SU-DHL-6 (cell line): ENCODE data around the gene ADARB2.

ENCODE experiments used
- H2AFZ ChIP-seq: fragments of 200-600 bp; sonication (generic); 2 replicates; pipeline ENCODE4 v1.6.1; 2014; ENCODE audit warnings: low read depth, mild to moderate bottlenecking, moderate library complexity, mixed read lengths, antibody characterized with exemption, low read length; ENCODE audit not compliant: severe bottlenecking
- H3F3A ChIP-seq: fragments of 200-600 bp; shearing (Covaris generic); 2 replicates; pipeline ENCODE4 v1.6.0; 2016; ENCODE audit warnings: antibody characterized with exemption, mild to moderate bottlenecking; ENCODE audit not compliant: insufficient read depth
- H3K27ac ChIP-seq: fragments of 200-600 bp; sonication (generic); 2 replicates; pipeline ENCODE4 v1.5.1; 2016; ENCODE audit warnings: low read depth, mild to moderate bottlenecking, low read length, moderate library complexity, mixed read lengths
- H3K27me3 ChIP-seq: fragments of 200-600 bp; sonication (generic), shearing (Covaris generic); 2 replicates; pipeline ENCODE4 v1.6.0; 2014; ENCODE audit warnings: mild to moderate bottlenecking, low read length
- H3K36me3 ChIP-seq: fragments of 200-600 bp; sonication (generic); 2 replicates; pipeline ENCODE4 v1.6.1; 2014; ENCODE audit warnings: mild to moderate bottlenecking, low read length, mixed read lengths
- H3K4me2 ChIP-seq: fragments of 300-600, 200-600 bp; shearing (Covaris generic), sonication (generic); 2 replicates; pipeline ENCODE4 v1.6.0; 2014; ENCODE audit warnings: low read length, low read depth, mild to moderate bottlenecking; ENCODE audit not compliant: poor library complexity, severe bottlenecking
- H3K4me3 ChIP-seq: fragments of 200-600 bp; sonication (generic); 2 replicates; pipeline ENCODE4 v1.5.1; 2014; ENCODE audit warnings: antibody characterized with exemption, low read length, mild to moderate bottlenecking, mixed read lengths; ENCODE audit not compliant: insufficient read depth, poor library complexity, severe bottlenecking
- H3K79me2 ChIP-seq: fragments of 200-600 bp; sonication (generic); 2 replicates; pipeline ENCODE4 v1.6.1; 2014; ENCODE audit warnings: mild to moderate bottlenecking, low read length, moderate library complexity; ENCODE audit not compliant: insufficient read depth
- H3K9ac ChIP-seq: fragments of 200-600 bp; sonication (generic); 2 replicates; pipeline ENCODE4 v1.7.0; 2014; ENCODE audit warnings: mild to moderate bottlenecking, low read length
- H3K9me2 ChIP-seq: fragments of 200-600 bp; sonication (generic); replicated peaks from 2 replicates; pipeline ENCODE4 v1.6.1; 2014; ENCODE audit warnings: low read length; ENCODE audit not compliant: insufficient read depth
- H3K9me3 ChIP-seq: fragments of 200-600 bp; sonication (generic); 2 replicates; pipeline ENCODE4 v1.6.1; 2014; ENCODE audit warnings: low read length, mixed read lengths; ENCODE audit not compliant: insufficient read depth
- H4K20me1 ChIP-seq: fragments of 200-600 bp; sonication (generic); 2 replicates; pipeline ENCODE4 v1.6.1; 2014; ENCODE audit warnings: low read depth, mild to moderate bottlenecking, antibody characterized with exemption, low read length, moderate library complexity, mixed read lengths
- EZH2phosphoT487 ChIP-seq: fragments of 200-600 bp; sonication (generic), shearing (Covaris generic); conservative IDR thresholded peaks from 2 replicates; pipeline ENCODE4 v1.6.1; 2018; ENCODE audit warnings: mild to moderate bottlenecking, antibody characterized with exemption, low read length, moderate library complexity, mixed read lengths
- TF ChIP-seq, protein P1 (sequence below): fragments of 200-600 bp; sonication (generic); IDR thresholded peaks from one replicate; pipeline ENCODE4 v1.5.1; 2017; ENCODE audit warnings: antibody characterized with exemption, mild to moderate bottlenecking, low read length, moderate library complexity; ENCODE audit not compliant: insufficient read depth, poor library complexity, severe bottlenecking

The ADARB2 gene

DNA sequence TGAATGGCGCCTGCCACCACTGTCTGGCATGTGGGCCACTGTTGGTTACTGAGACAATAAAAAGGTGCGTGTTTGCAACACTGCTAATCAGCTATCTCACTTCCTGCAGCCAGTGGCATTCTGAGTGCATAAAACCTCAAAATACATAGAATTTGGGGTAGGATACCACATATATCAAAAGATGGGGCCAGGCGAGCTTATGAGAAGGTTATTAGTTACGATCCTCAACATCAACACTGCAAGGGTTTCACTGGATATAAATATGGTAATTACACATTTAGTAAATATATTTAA, 480.9 kb downstream of the ADARB2 start:
- Histone ChIP-seq H3K27me3 (no peaks in the 10 kb centered on the region), H4K20me1 (no peaks in the 10 kb centered on the region), H2AFZ (no peak overlapping the region), H3K27ac (no peak overlapping the region), H3K79me2 (no peaks in the 10 kb centered on the region), H3K9ac (no peak overlapping the region), H3K4me3 (no peak overlapping the region), H3F3A (no peaks in the 10 kb centered on the region), H3K9me3 (no peaks in the 10 kb centered on the region), H3K4me2 (no peak overlapping the region), H3K9me2 (no peaks in the 10 kb centered on the region), H3K36me3 (no peaks in the 10 kb centered on the region)
- TF ChIP-seq, protein P1, sequence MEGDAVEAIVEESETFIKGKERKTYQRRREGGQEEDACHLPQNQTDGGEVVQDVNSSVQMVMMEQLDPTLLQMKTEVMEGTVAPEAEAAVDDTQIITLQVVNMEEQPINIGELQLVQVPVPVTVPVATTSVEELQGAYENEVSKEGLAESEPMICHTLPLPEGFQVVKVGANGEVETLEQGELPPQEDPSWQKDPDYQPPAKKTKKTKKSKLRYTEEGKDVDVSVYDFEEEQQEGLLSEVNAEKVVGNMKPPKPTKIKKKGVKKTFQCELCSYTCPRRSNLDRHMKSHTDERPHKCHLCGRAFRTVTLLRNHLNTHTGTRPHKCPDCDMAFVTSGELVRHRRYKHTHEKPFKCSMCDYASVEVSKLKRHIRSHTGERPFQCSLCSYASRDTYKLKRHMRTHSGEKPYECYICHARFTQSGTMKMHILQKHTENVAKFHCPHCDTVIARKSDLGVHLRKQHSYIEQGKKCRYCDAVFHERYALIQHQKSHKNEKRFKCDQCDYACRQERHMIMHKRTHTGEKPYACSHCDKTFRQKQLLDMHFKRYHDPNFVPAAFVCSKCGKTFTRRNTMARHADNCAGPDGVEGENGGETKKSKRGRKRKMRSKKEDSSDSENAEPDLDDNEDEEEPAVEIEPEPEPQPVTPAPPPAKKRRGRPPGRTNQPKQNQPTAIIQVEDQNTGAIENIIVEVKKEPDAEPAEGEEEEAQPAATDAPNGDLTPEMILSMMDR, result no peak
- TF ChIP-seq EZH2phosphoT487, result no peak

DNA sequence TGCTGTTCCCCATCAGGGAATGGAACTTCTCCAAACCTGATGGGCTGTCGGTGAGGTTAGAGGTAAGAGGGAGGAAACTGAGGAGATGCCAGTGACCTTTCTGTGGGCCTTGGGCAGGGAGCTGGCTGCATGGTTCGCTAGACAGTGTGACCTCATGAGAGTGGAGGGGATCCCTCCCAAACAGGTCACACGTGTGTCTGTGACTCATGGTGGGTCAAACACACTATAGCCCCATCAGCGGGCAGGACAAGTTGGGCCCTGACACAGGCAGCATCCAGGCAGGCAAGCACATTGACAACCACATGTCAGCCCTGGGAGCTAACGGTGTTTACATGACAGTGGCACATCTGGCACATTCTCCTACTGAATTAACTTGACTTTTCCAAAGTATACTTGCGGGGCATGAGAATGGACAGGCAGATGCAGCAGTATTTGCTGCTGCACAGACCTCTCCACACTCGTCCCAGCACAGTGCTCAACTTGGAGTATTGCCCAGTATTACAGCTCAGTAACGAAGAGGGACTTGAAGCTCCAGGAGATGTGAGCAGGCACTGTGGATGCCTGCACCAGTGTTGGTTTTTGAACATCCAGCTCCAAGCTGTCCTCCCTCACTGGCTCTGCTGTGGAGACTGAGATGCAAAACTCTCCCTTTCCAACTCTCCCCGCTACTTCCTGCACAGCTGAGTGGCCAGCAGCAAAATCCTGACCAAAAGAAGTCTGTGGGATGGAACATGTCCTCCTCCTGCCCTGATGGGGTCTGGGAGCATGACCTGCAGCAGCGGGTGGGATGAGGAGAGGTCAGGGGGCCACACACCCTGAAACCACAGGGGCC, 481.5 kb downstream of the ADARB2 start:
- Histone ChIP-seq H3K9me2 (no peaks in the 10 kb centered on the region), H3K4me3 (no peak overlapping the region), H2AFZ (no peak overlapping the region), H3K9me3 (no peaks in the 10 kb centered on the region), H3K27ac (no peak overlapping the region), H4K20me1 (no peaks in the 10 kb centered on the region), H3K36me3 (no peaks in the 10 kb centered on the region), H3F3A (no peaks in the 10 kb centered on the region), H3K9ac (no peak overlapping the region), H3K27me3 (no peaks in the 10 kb centered on the region), H3K79me2 (no peaks in the 10 kb centered on the region), H3K4me2 (no peak overlapping the region)
- TF ChIP-seq, protein P1, result no peak
- no peak for TF ChIP-seq EZH2phosphoT487

DNA sequence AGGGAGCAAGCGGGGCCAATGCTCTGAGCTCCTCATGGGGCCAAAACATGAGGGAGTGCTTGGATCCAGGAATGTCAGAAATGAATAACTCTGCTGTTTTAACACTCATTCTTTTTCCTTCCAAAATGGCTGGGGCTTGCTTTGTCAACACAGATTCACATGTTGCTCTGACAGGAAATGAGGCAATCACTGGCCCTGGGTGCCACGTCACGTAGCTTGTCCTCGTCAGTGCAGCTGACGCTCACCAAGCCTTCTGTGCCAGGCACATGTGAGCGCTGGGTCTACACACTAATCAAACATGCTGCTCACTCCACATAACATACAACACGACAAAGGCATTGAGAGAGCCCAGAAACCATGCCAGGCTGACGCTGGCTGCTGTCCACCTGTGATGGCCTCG, 482.2 kb downstream of the ADARB2 start:
- H3K27ac ChIP-seq, result no peak overlapping the region
- H3K79me2 ChIP-seq, result no peaks in the 10 kb centered on the region
- H2AFZ ChIP-seq, result no peak overlapping the region
- no peaks in the 10 kb centered on the region for H3F3A ChIP-seq
- H3K4me3 ChIP-seq, result no peak overlapping the region
- H3K9me3 ChIP-seq, result no peaks in the 10 kb centered on the region
- H3K36me3 ChIP-seq, result no peaks in the 10 kb centered on the region
- TF ChIP-seq EZH2phosphoT487, result no peak
- TF ChIP-seq, protein P1, result no peak
- no peak overlapping the region for H3K4me2 ChIP-seq
- no peaks in the 10 kb centered on the region for H3K9me2 ChIP-seq
- H3K9ac ChIP-seq, result no peak overlapping the region
- no peaks in the 10 kb centered on the region for H3K27me3 ChIP-seq
- no peaks in the 10 kb centered on the region for H4K20me1 ChIP-seq
